ENCODE data around the gene TOP1. TPM values are rescaled to one million over a fixed set of nuclear protein-coding genes. Genes with fewer than 3 reads are reported as not detected.

TOP1 gene
- polyA plus RNA-seq, 1 of the 3 experiments (the other 2 are of a cell fraction) = 11.9 TPM

DNA sequence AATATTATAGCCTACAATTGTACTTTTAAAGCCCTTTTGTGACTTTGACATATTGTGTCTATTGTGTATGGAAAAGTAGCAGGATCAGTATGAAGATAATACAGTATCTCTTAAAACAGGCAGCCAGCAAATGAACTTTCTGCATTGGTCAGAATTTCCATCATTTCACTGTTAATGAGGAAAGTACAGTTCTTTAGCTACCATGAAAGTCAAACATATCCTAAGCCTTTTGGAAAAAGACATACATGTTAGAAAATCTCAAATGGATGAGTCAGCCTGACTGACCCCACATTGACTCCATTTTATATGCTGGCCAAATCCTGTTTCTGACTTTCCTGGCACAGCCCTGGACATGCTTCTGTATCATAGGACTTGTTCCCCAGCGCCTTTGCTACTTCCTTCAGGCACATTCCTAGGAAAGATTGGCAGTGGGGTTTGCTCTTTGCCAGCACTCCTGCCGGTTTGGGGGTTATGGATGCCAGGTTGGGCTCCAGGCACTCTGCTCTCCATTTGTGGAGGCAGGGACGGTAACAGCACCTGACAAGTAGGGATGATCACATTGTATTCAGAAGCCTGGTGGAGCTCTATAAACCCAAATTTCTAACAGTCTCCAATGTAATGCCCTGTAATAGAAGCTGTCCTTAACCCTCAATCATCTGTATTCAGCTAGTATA lies 43.7 kb downstream of the TOP1 start:
- H3K9ac ChIP-seq = no peak overlapping the region; the same call in 1 of the 2 replicates
- peak overlapping the region; percentile 83 to 86 for H3K27ac ChIP-seq (ENCODE audit: low read depth in 2 of 2, low read length in 1 of 2)

More for the DNA sequence above, 43.7 kb downstream of the TOP1 start:
- Histone ChIP-seq H3K9me2 (no peaks in the 10 kb centered on the region), H3K4me3 (ENCODE audit: low read depth in 2 of 2, low read length in 1 of 2) (peak overlapping the region in 1 of 2 experiments; percentile 20; a peak in 1 of 4 replicates), H3K4me2 (peak overlapping the region; percentile 65), H3K27me3 (ENCODE audit: insufficient read depth) (no peaks in the 10 kb centered on the region), H2AFZ (ENCODE audit: low read depth) (no peak overlapping the region), H3K4me1 (ENCODE audit: control insufficient read depth in 1 of 2, insufficient read depth in 2 of 2, low read depth in 1 of 2, low read length in 1 of 2) (peaks cover 23 to 28% of the 10 kb centered on the region in 2 experiments), H4K20me1 (ENCODE audit: insufficient read depth) (peaks cover 4% of the 10 kb centered on the region; the same call in 1 of the 2 replicates), H3F3A (replicated peaks; ENCODE audit: insufficient read depth) (peaks cover 32% of the 10 kb centered on the region), H3K79me2 (ENCODE audit: insufficient read depth) (peaks cover 98% of the 10 kb centered on the region), H3K9me3 (no peaks in the 10 kb centered on the region), H3K36me3 (replicated peaks in 1 of 2; ENCODE audit: control insufficient read depth in 1 of 2, insufficient read depth in 2 of 2, low read length in 1 of 2) (peaks cover 29 to 46% of the 10 kb centered on the region in 2 experiments)
- ChIA-PET POLR2A (interaction anchor here (0.9 kb wide), 1 partner anchor 14 kb away, joined by 3 read pairs; no protein-coding TSS in a partner anchor), CTCF (interaction anchor here (0.6 to 1.3 kb wide), 6 partner anchors 9 to 82 kb away, joined by 3 to 5 read pairs (median 3); no protein-coding TSS in a partner anchor)
- 33% methylated on average over 3 of the region's 3 CpGs for WGBS (ENCODE audit: low lambda C conversion rate)
- DNase-seq = no peak
- TF ChIP-seq MXI1 (IDR thresholded peaks at IDR 0.05; ENCODE audit: low read depth, low read length) (no peak), FOXM1 (IDR thresholded peaks at IDR 0.05; ENCODE audit: low read depth) (no peak), RCOR1 (IDR thresholded peaks at IDR 0.05; ENCODE audit: low read length) (no peak), JUND (IDR thresholded peaks at IDR 0.05) (peak; percentile 70), TCF12 (IDR thresholded peaks at IDR 0.05) (peak; percentile 25; the same call in 1 of the 2 replicates), EP300 (IDR thresholded peaks at IDR 0.05; ENCODE audit: borderline replicate concordance in 1 of 2, low read depth in 1 of 2, low read length in 1 of 2) (peak in 1 of 2 experiments; percentile 27; a peak in 1 of 4 replicates), MAX (IDR thresholded peaks at IDR 0.05; ENCODE audit: low read depth) (0 out of 2 replicates have a peak, but pooled peaks have one; percentile 52), PBX3 (IDR thresholded peaks at IDR 0.05) (peak; percentile 63), RXRA (IDR thresholded peaks at IDR 0.05; ENCODE audit: borderline replicate concordance, low read depth) (peak; percentile 82; the same call in 1 of the 2 replicates), NFIC (IDR thresholded peaks at IDR 0.05; ENCODE audit: borderline replicate concordance) (peak; percentile 71), FOSL2 (IDR thresholded peaks at IDR 0.05; ENCODE audit: borderline replicate concordance, low read depth) (peak; percentile 64; the same call in 1 of the 2 replicates), YY1 (IDR thresholded peaks at IDR 0.05; ENCODE audit: low read depth) (peak; percentile 54; the same call in 1 of the 2 replicates), GATA2 (CRISPR knock-in tag; IDR thresholded peaks at IDR 0.05) (no peak)
- TF ChIP-seq, protein P1, sequence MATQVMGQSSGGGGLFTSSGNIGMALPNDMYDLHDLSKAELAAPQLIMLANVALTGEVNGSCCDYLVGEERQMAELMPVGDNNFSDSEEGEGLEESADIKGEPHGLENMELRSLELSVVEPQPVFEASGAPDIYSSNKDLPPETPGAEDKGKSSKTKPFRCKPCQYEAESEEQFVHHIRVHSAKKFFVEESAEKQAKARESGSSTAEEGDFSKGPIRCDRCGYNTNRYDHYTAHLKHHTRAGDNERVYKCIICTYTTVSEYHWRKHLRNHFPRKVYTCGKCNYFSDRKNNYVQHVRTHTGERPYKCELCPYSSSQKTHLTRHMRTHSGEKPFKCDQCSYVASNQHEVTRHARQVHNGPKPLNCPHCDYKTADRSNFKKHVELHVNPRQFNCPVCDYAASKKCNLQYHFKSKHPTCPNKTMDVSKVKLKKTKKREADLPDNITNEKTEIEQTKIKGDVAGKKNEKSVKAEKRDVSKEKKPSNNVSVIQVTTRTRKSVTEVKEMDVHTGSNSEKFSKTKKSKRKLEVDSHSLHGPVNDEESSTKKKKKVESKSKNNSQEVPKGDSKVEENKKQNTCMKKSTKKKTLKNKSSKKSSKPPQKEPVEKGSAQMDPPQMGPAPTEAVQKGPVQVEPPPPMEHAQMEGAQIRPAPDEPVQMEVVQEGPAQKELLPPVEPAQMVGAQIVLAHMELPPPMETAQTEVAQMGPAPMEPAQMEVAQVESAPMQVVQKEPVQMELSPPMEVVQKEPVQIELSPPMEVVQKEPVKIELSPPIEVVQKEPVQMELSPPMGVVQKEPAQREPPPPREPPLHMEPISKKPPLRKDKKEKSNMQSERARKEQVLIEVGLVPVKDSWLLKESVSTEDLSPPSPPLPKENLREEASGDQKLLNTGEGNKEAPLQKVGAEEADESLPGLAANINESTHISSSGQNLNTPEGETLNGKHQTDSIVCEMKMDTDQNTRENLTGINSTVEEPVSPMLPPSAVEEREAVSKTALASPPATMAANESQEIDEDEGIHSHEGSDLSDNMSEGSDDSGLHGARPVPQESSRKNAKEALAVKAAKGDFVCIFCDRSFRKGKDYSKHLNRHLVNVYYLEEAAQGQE (IDR thresholded peaks at IDR 0.05; ENCODE audit: low read depth, low read length) = peak; percentile 14; the same call in 1 of the 2 replicates
